NCI-H2029 (cell line): ENCODE data around the gene POLD4.
"Not testable (repeated sequence)": the region's sequence is repeated elsewhere in the genome, so short reads cannot be mapped to it uniquely, and the experiment has no call there.

Source experiments
- DNase-seq: peaks from one replicate; lab custom pipeline; 2025; lab: John Stamatoyannopoulos, UW

Gene POLD4

GRCh38 chr11:67353317-67354074 lies at the start of gene POLD4:
Gene POLD4 (minus strand): TSS chr11:67353546. CDS start chr11:67353399, 147 bp downstream.
- peak; percentile 88 for DNase-seq

GRCh38 chr11:67403085-67403484 lies 49.7 kb upstream of the POLD4 start:
- not testable (repeated sequence) for DNase-seq

GRCh38 chr11:67402192-67402839 lies 49.0 kb upstream of the POLD4 start:
- DNase-seq: not testable (repeated sequence)

GRCh38 chr11:67401495-67402191 lies 48.3 kb upstream of the POLD4 start, which contains the start of gene PPP1CA:
Gene PPP1CA (minus strand): TSS chr11:67401858. CDS start chr11:67401782, 76 bp downstream.
- peak; percentile 88 for DNase-seq

GRCh38 chr11:67400942-67401494 lies 47.7 kb upstream of the POLD4 start:
- DNase-seq: no peak

DNA sequence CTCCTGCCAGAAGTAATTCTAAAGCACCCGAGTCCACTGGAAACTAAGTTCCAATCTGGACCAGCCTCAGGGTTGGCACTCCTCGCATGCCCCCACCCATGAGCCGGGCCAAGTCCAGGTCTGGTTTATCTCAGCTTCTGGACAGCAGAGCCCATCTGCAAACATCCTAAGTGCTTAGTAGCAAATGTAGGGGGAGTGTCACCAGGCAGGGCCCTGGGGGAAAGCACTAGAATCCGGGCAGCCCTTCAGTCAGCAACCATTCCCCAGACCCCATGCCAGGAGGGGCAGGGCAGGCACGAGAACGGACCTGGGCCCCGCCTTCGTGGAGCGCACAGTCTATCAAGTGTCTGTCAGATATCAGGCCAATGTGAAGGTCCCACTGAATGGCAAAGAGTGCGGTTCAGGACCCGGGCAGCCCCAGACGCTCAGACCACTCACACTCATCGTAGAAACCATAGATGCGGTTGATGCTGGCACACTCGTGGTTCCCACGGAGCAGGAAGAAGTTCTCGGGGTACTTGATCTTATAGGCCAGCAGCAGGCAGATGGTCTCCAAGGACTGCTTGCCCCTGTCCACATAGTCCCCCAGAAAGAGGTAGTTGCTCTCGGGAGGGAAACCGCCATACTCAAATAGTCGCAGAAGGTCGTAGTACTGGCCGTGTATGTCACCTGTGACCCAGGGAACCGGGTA lies 47.0 kb upstream of the POLD4 start:
- DNase-seq: no peak

DNA sequence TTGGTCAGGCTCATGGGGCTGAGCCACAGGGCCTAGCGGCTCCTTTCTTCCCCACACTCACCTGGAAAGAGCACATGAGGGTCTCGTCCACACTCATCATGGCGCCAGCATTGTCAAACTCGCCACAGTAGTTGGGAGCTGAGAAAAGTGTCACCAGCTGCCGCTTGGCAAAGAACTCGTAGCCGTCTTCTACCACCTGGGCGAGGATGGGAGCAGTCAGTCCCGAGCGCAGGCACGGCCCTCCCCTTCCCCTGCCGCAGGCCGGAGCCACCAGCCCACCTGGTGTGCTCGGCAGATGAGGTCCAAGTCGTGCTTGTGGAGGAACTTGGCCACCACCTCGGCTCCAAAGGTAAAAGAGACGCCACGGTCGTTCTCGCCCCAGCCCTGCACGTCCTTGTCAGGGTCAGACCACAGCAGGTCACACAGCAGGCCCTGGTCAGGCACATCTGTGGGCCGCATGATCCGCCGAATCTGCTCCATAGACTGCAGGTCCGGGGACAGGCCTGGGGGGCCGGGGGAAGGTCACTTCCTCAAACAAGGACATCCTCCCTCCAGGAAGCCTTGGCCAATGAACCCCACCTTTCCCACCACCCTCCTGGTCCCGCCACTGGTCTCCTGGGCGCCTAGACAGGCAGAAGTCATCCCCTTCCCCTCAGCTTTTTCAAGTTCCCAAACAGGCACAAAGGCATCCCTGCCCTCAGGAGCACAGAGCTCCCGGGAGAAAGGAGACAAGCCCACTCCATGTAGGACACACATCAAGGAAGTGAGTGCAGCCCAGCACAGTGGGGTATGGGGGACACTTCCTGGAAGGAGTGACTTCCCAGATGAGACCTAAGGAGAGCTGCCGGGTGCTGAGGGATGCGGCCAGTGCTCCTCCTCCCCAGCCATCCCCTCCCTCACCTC lies 45.6 kb upstream of the POLD4 start:
- DNase-seq: no peak

DNA sequence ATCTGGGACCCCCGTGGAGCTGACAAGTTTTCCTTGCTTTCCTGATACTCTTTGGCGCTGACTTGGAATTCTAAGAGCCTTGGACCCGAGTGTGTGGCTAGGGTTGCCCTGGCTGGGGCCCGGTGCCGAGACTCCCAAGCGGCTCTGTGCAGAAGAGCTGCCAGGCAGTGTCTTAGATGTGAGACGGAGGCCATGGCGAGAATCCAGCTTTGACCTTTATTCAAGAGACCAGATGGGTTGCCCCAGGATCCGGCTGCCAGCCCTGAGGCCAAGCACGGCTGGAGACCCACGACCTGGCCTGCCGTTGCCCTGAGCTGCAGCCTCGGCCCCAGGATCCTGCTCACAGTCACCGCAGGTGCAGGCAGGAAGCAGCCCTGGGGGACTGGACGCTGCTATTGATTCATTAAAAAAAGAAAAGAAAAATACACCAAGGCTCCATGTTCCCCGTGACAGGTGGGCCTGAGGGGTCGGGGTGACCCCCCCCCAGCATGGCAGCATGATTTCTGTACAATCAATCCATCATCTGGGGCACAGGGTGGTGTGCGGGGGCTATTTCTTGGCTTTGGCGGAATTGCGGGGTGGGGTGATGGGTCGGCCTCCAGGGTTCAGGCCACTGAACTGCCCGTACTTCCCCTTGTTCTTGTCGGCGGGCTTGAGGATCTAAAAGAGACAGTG lies 44.8 kb upstream of the POLD4 start:
- no peak for DNase-seq

DNA sequence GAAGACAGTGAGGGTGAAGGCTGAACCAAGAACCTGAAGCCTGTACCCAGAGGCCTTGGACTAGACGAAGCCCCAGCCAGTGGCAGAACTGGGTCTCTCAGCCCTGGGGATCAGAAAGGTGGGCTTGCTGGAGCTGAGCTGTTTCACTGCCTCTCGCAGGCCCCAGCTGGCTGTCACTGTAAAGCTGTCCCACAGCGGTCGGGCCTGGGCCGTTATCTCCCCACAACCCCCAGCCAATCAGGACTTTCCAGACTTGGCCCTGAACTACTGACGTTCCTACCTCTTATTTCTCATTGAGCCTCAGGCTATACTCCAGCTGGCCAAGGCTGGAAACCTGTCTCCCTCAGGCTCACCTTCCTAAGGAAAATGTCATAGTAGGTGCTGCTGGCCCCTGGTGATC lies 44.2 kb upstream of the POLD4 start:
- DNase-seq: no peak

GRCh38 chr11:67396587-67397389 lies 43.4 kb upstream of the POLD4 start:
- peak; percentile 36 for DNase-seq

- DNase-seq: no peak
These were observed 42.9 kb upstream of the POLD4 start for GRCh38 chr11:67396259-67396581.

GRCh38 chr11:67395555-67396258 lies 42.4 kb upstream of the POLD4 start:
- no peak for DNase-seq

- DNase-seq: no peak
These were observed 40.6 kb upstream of the POLD4 start for GRCh38 chr11:67393990-67394389.

DNA sequence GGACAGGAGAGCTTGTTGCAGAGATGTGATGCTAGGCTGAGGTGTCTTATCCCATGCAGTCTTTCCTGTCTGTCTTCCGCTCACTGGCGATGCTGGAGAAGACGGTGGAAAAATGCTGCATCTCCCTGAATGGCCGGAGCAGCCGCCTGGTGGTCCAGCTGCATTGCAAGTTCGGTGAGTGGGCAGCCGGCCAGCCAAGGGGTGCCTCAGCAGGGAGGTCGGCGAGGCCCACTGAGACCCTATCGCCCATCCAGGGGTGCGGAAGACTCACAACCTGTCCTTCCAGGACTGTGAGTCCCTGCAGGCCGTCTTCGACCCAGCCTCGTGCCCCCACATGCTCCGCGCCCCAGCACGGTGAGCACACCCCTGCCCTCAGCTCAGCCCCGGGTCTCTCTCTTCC lies 40.1 kb upstream of the POLD4 start:
- DNase-seq: no peak

- no peak for DNase-seq
These were observed 38.9 kb upstream of the POLD4 start for GRCh38 chr11:67392183-67392715.

DNA sequence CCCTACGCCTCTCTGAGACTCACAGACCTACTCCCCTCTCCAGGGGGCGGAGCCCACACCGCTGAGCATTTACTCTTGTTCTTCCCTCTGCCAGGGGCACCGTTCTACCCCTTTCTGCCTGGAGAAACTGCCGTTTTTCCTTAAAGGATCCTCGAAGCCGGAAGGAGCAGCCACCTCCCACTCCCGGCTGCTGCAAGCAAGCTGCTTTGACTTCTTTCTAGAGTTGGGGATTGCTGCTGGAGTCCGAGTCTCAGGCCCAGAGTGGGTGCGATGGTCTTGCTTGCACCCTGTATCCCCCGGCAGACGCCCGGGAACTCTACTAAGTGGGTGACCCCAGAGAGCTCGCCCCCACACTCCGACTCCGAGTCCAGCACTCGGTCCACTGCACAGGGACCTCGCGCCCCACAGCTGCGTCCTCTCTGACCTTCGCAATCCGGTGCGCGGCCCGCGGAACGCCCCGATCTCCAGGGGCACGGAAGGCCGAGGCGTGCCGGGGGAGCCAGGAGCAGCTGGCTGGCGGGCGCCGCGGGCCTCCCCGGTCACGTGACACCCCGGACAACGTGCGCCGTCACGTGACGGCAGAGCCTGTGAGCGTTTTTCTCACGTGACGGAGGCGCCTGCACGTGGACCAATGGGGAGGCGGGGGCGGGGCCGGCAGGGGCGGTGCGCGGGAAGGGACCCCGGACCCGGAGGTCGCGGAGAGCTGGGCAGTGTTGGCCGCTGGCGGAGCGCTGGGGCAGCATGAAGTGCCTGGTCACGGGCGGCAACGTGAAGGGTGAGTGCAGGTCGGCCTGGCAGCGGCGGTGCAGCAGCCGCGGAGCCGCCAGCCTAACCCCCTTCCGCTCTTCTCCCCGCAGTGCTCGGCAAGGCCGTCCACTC lies 38.2 kb upstream of the POLD4 start, which contains the start of gene RAD9A:
Gene RAD9A, plus strand, starts transcription at position 683 of the 879 bp plus-strand sequence. Its CDS starts 59 bp downstream, at position 742.
- peak; percentile 94 for DNase-seq

- DNase-seq: no peak
These were observed 37.6 kb upstream of the POLD4 start for GRCh38 chr11:67390947-67391303.

DNA sequence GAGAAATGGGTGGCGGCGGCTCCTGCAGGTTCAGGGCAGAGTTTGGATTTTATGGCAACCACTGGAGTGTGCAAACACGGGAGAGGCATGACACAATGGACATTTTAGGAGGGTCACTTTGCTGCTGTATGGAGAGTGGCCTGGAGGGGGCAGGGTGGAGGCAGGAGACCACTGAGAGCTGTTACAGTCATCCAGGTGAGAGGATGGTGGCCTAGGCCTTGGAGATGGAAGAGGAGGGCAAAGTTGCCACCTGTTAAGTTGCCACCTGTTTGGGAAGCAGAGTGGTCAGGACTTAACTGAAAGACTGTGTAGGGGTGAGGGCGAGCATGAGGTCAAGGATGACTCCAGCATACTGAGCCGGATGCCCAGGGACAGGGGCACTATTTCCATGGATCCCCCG lies 36.1 kb upstream of the POLD4 start:
- no peak for DNase-seq
